Measurements from ENCODE around the gene TNFSF12. TPM values are rescaled to one million over a fixed set of nuclear protein-coding genes. Genes with fewer than 3 reads are reported as not detected.

The TNFSF12 gene
- total RNA-seq, 1 experiment from 2014 or later: not detected

DNA sequence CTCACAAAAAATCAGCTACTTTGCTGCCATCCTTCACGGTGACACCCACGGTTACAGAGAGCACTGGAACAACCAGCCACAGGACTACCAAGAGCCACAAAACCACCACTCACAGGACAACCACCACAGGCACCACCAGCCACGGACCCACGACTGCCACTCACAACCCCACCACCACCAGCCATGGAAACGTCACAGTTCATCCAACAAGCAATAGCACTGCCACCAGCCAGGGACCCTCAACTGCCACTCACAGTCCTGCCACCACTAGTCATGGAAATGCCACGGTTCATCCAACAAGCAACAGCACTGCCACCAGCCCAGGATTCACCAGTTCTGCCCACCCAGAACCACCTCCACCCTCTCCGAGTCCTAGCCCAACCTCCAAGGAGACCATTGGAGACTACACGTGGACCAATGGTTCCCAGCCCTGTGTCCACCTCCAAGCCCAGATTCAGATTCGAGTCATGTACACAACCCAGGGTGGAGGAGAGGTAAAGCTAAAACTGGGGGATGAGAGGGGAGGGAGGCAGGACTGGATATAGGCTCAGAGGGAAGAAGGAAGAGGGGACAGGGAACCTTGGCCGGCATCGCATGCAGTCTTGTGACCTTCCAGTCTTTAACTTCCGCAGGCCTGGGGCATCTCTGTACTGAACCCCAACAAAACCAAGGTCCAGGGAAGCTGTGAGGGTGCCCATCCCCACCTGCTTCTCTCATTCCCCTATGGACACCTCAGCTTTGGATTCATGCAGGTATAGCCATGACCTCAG lies 31.2 kb downstream of the TNFSF12 start:
- Histone ChIP-seq H3K27me3 (replicated peaks; ENCODE audit: control insufficient read depth, insufficient read depth, low read length) (no peaks in the 10 kb centered on the region), H3K9me3 (no peaks in the 10 kb centered on the region), H3K4me1 (peaks cover 12% of the 10 kb centered on the region), H3K4me3 (ENCODE audit: low read depth, low read length) (no peak overlapping the region), H3K36me3 (ENCODE audit: control insufficient read depth, insufficient read depth, low read length) (no peaks in the 10 kb centered on the region; the same call in 1 of the 2 replicates)
- POLR2A ChIA-PET: interaction anchor here (1.7 kb wide), 1 partner anchor 107 kb away, joined by 6 read pairs; the partner anchor contains the start of gene TP53
- peaks cover 25% of the 10 kb centered on the region for H3K4me1 Mint-ChIP-seq (ENCODE audit: low read depth, unreplicated experiment)
- H3K4me3 Mint-ChIP-seq (ENCODE audit: unreplicated experiment): peak overlapping the region; percentile 96
- TF ChIP-seq, protein P1, sequence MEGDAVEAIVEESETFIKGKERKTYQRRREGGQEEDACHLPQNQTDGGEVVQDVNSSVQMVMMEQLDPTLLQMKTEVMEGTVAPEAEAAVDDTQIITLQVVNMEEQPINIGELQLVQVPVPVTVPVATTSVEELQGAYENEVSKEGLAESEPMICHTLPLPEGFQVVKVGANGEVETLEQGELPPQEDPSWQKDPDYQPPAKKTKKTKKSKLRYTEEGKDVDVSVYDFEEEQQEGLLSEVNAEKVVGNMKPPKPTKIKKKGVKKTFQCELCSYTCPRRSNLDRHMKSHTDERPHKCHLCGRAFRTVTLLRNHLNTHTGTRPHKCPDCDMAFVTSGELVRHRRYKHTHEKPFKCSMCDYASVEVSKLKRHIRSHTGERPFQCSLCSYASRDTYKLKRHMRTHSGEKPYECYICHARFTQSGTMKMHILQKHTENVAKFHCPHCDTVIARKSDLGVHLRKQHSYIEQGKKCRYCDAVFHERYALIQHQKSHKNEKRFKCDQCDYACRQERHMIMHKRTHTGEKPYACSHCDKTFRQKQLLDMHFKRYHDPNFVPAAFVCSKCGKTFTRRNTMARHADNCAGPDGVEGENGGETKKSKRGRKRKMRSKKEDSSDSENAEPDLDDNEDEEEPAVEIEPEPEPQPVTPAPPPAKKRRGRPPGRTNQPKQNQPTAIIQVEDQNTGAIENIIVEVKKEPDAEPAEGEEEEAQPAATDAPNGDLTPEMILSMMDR (IDR thresholded peaks at IDR 0.05; ENCODE audit: insufficient read depth in 1 of 2, low read depth in 1 of 2, low read length in 1 of 2, severe bottlenecking in 1 of 2, unreplicated experiment in 1 of 2): no peak
- no peak for DNase-seq
- CTCF ChIA-PET: no interaction called here
- peak overlapping the region; percentile 85 for H3K27ac Mint-ChIP-seq (ENCODE audit: unreplicated experiment)
- H3K9me3 Mint-ChIP-seq (ENCODE audit: unreplicated experiment): no peaks in the 10 kb centered on the region
- BruUV-seq (replicated peaks): no TSS peak
- H3K27me3 Mint-ChIP-seq (ENCODE audit: insufficient read depth, unreplicated experiment): no peaks in the 10 kb centered on the region
- intact Hi-C loops (cut with micrococcal nuclease; ENCODE audit: unreplicated experiment): no loop called here
- peaks cover 84% of the 10 kb centered on the region for H3K36me3 Mint-ChIP-seq (ENCODE audit: insufficient read depth, unreplicated experiment)

DNA sequence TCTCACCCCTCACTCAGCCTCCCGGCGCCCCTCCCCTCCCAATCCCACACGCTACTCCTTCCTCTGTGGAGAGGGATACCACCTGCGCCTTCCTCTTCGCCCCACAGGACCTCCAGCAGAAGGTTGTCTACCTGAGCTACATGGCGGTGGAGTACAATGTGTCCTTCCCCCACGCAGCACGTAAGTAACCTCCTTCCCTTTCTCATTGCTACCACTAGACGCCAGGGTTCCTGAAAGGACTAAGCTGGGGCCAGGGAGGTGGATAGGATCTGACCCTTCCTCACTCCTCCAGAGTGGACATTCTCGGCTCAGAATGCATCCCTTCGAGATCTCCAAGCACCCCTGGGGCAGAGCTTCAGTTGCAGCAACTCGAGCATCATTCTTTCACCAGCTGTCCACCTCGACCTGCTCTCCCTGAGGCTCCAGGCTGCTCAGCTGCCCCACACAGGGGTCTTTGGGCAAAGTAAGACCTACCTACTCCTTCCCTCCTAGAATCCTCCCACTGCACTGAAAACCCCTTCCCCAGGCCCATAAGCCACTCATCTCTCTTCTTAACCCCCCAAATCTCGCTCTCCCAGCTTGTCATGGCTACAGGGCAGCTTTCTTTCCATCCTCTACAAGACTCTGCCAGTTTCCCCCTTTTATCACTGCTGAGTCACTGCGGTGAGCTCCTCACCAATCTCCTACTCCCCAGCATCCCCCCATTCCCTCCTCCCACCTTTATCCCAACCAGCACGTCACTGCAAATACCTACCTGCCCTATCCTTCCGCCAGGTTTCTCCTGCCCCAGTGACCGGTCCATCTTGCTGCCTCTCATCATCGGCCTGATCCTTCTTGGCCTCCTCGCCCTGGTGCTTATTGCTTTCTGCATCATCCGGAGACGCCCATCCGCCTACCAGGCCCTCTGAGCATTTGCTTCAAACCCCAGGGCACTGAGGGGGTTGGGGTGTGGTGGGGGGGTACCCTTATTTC lies 32.0 kb downstream of the TNFSF12 start:
- TF ChIP-seq, protein P1 (IDR thresholded peaks at IDR 0.05; ENCODE audit: insufficient read depth in 1 of 2, low read depth in 1 of 2, low read length in 1 of 2, severe bottlenecking in 1 of 2, unreplicated experiment in 1 of 2): no peak
- H3K4me3 Mint-ChIP-seq (ENCODE audit: unreplicated experiment): peak overlapping the region; percentile 96
- ChIA-PET CTCF (no interaction called here), POLR2A (no interaction called here)
- no peaks in the 10 kb centered on the region for H3K9me3 ChIP-seq
- H3K27me3 Mint-ChIP-seq (ENCODE audit: insufficient read depth, unreplicated experiment): no peaks in the 10 kb centered on the region
- DNase-seq: no peak
- peaks cover 25% of the 10 kb centered on the region for H3K4me1 Mint-ChIP-seq (ENCODE audit: low read depth, unreplicated experiment)
- no peaks in the 10 kb centered on the region for H3K27me3 ChIP-seq (replicated peaks; ENCODE audit: control insufficient read depth, insufficient read depth, low read length)
- intact Hi-C loops (cut with micrococcal nuclease; ENCODE audit: unreplicated experiment): no loop called here
- no TSS peak for BruUV-seq (replicated peaks)
- H3K36me3 ChIP-seq (ENCODE audit: control insufficient read depth, insufficient read depth, low read length): no peaks in the 10 kb centered on the region; the same call in 1 of the 2 replicates
- peak overlapping the region; percentile 85 for H3K27ac Mint-ChIP-seq (ENCODE audit: unreplicated experiment)
- no peaks in the 10 kb centered on the region for H3K9me3 Mint-ChIP-seq (ENCODE audit: unreplicated experiment)
- H3K4me3 ChIP-seq (ENCODE audit: low read depth, low read length): no peak overlapping the region
- H3K36me3 Mint-ChIP-seq (ENCODE audit: insufficient read depth, unreplicated experiment): peaks cover 76% of the 10 kb centered on the region
- H3K4me1 ChIP-seq: peaks cover 10% of the 10 kb centered on the region

Measured in Caco-2 (cell line).